Left lobe of liver (tissue), 2 donors: ENCODE measurements around the gene SLC41A1. TPM values are rescaled to one million over a fixed set of nuclear protein-coding genes. Genes with fewer than 3 reads are reported as not detected.

ENCODE experiments used
- ATAC-seq: fragments of 200-7000 bp; cut with Tn5 transposase; one replicate; pipeline ENCODE4 v1.9.1; 2020; ENCODE audit warnings: mild to moderate bottlenecking, moderate library complexity
- DNase-seq: peaks from one replicate; pipeline ENCODE4 v3.0.0-alpha.2; 2020; ENCODE audit warnings: low spot score
- total RNA-seq: library from RNA; stranded (reverse); gene quantifications from one replicate; pipeline ENCODE4 v1.2.1, GENCODE V29; 2021
- donor health status: DM: no; HTN: no; CAD: no; lungs with moderate emphysema.
- donor health status: DM: no; HTN: yes; CAD: no.

The SLC41A1 gene
- total RNA-seq, 1 donor from 2014 or later = 4.5 TPM

- DNase-seq (no peak), ATAC-seq (no peak)
Observed at GRCh38 chr1:205760606-205761005, 52.4 kb downstream of the SLC41A1 start.

GRCh38 chr1:205756552-205756951, 56.4 kb downstream of the SLC41A1 start:
- no peak for DNase-seq
- no peak for ATAC-seq

GRCh38 chr1:205754857-205755256, 58.1 kb downstream of the SLC41A1 start:
- DNase-seq = no peak
- no peak for ATAC-seq

GRCh38 chr1:205751036-205751651, 61.9 kb downstream of the SLC41A1 start:
- ATAC-seq = no peak
- DNase-seq = no peak

DNA sequence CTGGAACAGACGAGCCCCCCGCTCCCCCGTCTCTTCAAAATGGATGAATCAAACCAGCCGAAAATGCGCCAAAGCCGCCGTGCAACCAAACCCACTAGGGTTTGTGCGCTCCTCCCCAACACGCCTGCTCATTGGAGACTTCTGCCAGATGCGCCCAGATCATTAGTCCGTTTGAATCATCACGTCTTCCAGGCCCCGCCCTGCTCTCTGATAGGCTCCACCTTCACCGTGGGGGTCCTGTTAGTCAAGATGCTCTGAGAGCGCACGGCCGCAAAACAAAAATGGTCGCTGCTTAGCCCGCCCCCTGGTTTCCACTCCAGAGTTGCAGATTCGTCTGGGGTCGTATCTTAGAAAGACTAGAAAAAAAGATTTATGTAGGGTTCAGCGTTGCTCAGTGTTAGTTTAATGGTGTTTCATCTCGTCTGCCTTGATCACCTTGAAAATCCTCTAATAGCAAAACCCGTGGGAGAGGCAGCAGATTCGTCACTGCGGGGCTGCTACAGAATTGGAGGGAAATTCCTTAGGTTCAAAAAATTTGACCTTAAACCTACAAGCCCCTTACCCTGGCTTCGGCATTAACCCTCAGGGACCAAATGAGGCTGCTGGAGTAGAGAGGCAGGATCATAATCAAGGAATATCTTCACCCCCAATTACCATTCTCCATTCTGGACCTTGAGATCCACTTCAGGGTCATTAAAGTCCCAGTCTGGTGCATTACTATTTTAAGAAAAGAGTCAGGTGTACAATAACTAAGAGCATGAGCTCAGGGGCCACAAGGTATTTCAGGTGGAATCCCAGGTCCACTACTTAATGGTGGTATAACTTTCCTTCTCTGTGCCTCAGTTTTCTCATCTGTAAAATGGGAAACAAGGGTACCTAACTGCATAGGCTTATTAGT, 62.6 kb downstream of the SLC41A1 start, which contains the start of gene NUCKS1:
Gene NUCKS1 (minus strand): TSS at position 45 of the 898 bp plus-strand sequence. CDS start 209 bp downstream, outside the sequence.
- DNase-seq (peak; percentile 98), ATAC-seq (peak; percentile 74)

- peak; percentile 87 for ATAC-seq
- DNase-seq = peak; percentile 98
Observed at GRCh38 chr1:205749234-205750137, 63.5 kb downstream of the SLC41A1 start.

- DNase-seq = no peak
Observed at GRCh38 chr1:205748403-205749233, 64.4 kb downstream of the SLC41A1 start.

GRCh38 chr1:205746757-205747412, 66.1 kb downstream of the SLC41A1 start:
- DNase-seq (no peak), ATAC-seq (no peak)

More at GRCh38 chr1:205748403-205749233, 64.4 kb downstream of the SLC41A1 start:
- ATAC-seq = peak; percentile 0

DNA sequence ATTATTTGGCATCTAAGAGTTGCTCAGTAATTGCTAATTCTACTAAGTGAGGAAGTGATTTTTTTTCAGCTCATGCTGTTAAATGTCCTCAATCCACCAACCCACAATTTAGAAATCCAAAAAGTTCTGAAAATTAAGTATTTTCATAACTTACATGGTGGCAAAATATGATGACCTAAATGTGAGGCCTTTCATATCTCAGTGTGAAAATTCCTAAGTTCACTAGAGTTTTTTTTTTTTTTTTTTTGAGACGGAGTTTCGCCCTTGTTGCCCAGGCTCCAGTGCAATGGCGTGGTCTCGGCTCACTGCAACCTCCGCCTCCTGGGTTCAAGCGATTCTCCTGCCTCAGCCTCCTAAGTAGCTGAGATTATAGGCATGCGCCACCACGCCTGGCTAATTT, 68.6 kb downstream of the SLC41A1 start:
- DNase-seq (no peak), ATAC-seq (no peak)

GRCh38 chr1:205743977-205744376, 69.0 kb downstream of the SLC41A1 start:
- DNase-seq (no peak), ATAC-seq (peak; percentile 13)

DNA sequence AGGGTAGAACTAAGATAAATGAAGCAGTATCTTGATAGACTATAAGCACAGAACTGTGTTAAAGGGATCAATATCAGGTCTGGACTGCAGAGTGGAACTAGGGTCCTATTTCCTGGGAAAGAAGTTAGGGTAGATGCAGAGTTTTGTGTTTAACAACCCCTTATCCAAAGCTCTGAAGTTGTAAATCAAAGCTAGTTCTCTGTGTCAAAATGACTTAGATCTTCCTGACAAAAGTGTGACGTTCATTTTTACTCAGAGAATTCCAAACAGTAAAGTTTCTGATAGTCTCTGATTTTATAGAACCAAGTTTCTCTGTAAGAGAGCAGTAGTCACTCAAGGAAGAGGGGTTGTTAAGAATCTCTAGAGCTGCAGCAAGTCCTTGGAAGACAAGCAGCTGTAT, 71.3 kb downstream of the SLC41A1 start:
- ATAC-seq (no peak), DNase-seq (no peak)

DNA sequence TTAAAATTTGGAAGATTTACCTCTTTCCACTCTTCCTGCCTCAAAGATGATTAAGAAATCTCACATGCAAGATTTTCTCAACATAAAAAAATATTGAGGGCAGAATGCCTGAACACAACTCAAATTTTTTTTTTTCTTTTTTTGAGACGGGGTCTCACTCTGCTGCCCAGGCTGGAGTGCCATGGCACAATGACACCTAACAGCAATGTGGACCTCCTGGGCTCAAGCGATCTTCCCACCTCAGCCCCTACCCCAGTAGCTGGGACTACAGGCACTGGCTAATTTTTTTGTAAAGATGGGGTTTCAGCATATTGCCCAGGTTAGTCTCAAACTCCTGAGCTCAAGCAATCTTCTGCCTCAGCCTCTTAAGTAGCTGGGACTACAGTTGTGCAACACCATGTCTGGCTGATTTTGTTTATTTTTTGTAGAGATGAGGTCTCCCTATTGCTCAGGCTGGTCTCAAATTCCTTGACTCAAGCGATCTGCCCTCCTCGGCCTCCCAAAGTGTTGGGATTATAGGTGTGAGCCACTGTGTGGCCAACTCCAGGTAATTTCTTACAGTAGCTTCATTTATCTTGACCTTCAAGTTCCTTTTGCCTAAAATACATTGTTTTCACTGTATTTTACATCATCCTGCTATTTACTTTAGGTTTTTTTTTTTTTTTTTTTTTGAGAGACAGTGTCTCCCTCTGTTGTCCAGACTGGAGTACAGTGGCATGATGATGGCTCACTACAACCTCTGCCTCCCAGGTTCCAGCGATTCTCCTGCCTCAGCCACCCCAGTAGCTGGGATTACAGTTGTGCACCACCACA, 73.4 kb downstream of the SLC41A1 start:
- ATAC-seq (peak; percentile 42), DNase-seq (no peak)

Other genes starting within 250 kb of the SLC41A1 start
- 29.9 TPM for gene ELK4, start 181.2 kb downstream of the SLC41A1 start, total RNA-seq
- 21.2 TPM for gene SLC45A3, start 132.7 kb downstream of the SLC41A1 start, total RNA-seq
- gene NUCKS1, start 63.0 kb downstream of the SLC41A1 start, total RNA-seq = 72.3 TPM
- 20.7 TPM for gene RAB29, start 37.7 kb downstream of the SLC41A1 start, total RNA-seq
- 0.13 TPM for gene PM20D1, start 36.9 kb upstream of the SLC41A1 start, total RNA-seq
- 0.05 TPM for gene SLC26A9, start 130.3 kb upstream of the SLC41A1 start, total RNA-seq
- 0.73 TPM for gene RAB7B, start 190.2 kb upstream of the SLC41A1 start, total RNA-seq
- gene CTSE, start 210.7 kb upstream of the SLC41A1 start, total RNA-seq = not detected
- 0.43 TPM for gene RHEX, start 240.0 kb upstream of the SLC41A1 start, total RNA-seq